ENCODE measurements around the gene SIRT6. TPM values are rescaled to one million over a fixed set of nuclear protein-coding genes. Genes with fewer than 3 reads are reported as not detected.

SIRT6 gene
- total and polyA plus RNA-seq, 9 of the 15 experiments (the other 6 are each of a cell fraction or from before 2014, with no cell fraction given): 1.4 to 41.1 (median 10.2) TPM

DNA sequence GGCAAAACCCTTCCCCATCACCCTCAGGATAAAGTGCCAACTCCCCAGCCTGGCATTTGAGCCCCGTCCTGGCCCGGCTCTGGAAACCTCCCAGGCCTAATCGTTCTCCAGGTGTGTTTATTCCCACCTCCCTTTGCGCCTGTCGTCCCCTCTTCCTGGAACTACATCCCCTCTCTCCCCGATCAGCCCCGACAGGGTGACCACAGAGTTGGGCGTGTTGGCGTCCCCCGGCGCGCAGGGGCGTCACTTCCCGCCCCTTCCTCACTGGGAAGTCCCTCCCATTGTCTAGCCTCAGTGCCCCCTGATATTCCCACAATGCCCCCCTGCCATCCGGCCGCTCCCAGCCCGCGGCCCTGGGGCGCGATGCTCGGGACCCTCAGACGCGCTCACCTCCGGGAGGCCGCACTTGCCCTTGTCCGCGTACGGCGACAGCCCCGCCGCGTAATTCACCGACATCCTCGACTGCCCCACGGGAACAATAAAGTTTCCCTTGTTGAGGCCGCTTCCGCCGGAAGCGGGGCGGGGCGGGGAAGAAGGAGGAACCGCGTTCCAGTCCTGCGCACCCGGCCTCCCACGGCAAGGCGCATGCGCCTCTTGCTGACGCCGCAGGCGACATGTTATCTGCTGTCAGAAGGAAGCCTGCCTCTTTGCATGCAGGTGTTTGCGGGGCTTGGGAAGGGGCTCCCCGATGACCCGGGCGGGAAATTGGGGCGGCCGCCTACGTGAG, at the start of gene SIRT6, which contains the start of gene ANKRD24 (continued):
- TF ChIP-seq ZNF12 (CRISPR knock-in tag; IDR thresholded peaks at IDR 0.05) (no peak), CEBPG (CRISPR knock-in tag; IDR thresholded peaks at IDR 0.05) (no peak), CEBPG (tag; conservative IDR thresholded peaks at IDR 0.05 in 1 of 2, IDR thresholded peaks at IDR 0.05 in 1 of 2) (no peak), EWSR1 (IDR thresholded peaks at IDR 0.05; ENCODE audit: borderline replicate concordance, low read depth, partially characterized antibody) (no peak), EP300 (IDR thresholded peaks at IDR 0.05; ENCODE audit: low read length) (peak; percentile 68), KLF10 (CRISPR knock-in tag; IDR thresholded peaks at IDR 0.05) (no peak), TGIF2 (CRISPR knock-in tag; IDR thresholded peaks at IDR 0.05) (no peak), ZFPM2 (CRISPR knock-in tag; IDR thresholded peaks at IDR 0.05) (no peak), TEAD1 (CRISPR knock-in tag; IDR thresholded peaks at IDR 0.05) (no peak), SMAD1 (IDR thresholded peaks at IDR 0.05; ENCODE audit: low read depth, low read length, partially characterized antibody) (peak; percentile 53), RBM22 (IDR thresholded peaks at IDR 0.05; ENCODE audit: low read depth, low read length, poor library complexity, severe bottlenecking) (no peak)
- TF ChIP-seq, protein P1, sequence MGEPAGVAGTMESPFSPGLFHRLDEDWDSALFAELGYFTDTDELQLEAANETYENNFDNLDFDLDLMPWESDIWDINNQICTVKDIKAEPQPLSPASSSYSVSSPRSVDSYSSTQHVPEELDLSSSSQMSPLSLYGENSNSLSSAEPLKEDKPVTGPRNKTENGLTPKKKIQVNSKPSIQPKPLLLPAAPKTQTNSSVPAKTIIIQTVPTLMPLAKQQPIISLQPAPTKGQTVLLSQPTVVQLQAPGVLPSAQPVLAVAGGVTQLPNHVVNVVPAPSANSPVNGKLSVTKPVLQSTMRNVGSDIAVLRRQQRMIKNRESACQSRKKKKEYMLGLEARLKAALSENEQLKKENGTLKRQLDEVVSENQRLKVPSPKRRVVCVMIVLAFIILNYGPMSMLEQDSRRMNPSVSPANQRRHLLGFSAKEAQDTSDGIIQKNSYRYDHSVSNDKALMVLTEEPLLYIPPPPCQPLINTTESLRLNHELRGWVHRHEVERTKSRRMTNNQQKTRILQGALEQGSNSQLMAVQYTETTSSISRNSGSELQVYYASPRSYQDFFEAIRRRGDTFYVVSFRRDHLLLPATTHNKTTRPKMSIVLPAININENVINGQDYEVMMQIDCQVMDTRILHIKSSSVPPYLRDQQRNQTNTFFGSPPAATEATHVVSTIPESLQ (CRISPR knock-in tag; IDR thresholded peaks at IDR 0.05): no peak
- TF ChIP-seq, protein P2, sequence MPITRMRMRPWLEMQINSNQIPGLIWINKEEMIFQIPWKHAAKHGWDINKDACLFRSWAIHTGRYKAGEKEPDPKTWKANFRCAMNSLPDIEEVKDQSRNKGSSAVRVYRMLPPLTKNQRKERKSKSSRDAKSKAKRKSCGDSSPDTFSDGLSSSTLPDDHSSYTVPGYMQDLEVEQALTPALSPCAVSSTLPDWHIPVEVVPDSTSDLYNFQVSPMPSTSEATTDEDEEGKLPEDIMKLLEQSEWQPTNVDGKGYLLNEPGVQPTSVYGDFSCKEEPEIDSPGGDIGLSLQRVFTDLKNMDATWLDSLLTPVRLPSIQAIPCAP (CRISPR knock-in tag; IDR thresholded peaks at IDR 0.05; ENCODE audit: borderline replicate concordance): no peak
- TF ChIP-seq, protein P3, sequence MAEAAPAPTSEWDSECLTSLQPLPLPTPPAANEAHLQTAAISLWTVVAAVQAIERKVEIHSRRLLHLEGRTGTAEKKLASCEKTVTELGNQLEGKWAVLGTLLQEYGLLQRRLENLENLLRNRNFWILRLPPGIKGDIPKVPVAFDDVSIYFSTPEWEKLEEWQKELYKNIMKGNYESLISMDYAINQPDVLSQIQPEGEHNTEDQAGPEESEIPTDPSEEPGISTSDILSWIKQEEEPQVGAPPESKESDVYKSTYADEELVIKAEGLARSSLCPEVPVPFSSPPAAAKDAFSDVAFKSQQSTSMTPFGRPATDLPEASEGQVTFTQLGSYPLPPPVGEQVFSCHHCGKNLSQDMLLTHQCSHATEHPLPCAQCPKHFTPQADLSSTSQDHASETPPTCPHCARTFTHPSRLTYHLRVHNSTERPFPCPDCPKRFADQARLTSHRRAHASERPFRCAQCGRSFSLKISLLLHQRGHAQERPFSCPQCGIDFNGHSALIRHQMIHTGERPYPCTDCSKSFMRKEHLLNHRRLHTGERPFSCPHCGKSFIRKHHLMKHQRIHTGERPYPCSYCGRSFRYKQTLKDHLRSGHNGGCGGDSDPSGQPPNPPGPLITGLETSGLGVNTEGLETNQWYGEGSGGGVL (CRISPR knock-in tag; IDR thresholded peaks at IDR 0.05): no peak
- TF ChIP-seq, protein P4, sequence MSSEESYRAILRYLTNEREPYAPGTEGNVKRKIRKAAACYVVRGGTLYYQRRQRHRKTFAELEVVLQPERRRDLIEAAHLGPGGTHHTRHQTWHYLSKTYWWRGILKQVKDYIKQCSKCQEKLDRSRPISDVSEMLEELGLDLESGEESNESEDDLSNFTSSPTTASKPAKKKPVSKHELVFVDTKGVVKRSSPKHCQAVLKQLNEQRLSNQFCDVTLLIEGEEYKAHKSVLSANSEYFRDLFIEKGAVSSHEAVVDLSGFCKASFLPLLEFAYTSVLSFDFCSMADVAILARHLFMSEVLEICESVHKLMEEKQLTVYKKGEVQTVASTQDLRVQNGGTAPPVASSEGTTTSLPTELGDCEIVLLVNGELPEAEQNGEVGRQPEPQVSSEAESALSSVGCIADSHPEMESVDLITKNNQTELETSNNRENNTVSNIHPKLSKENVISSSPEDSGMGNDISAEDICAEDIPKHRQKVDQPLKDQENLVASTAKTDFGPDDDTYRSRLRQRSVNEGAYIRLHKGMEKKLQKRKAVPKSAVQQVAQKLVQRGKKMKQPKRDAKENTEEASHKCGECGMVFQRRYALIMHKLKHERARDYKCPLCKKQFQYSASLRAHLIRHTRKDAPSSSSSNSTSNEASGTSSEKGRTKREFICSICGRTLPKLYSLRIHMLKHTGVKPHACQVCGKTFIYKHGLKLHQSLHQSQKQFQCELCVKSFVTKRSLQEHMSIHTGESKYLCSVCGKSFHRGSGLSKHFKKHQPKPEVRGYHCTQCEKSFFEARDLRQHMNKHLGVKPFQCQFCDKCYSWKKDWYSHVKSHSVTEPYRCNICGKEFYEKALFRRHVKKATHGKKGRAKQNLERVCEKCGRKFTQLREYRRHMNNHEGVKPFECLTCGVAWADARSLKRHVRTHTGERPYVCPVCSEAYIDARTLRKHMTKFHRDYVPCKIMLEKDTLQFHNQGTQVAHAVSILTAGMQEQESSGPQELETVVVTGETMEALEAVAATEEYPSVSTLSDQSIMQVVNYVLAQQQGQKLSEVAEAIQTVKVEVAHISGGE (CRISPR knock-in tag; IDR thresholded peaks at IDR 0.05): peak in 2 of 3 experiments; percentile 54 to 87; a peak in 3 of 6 replicates
- TF ChIP-seq, protein P5, sequence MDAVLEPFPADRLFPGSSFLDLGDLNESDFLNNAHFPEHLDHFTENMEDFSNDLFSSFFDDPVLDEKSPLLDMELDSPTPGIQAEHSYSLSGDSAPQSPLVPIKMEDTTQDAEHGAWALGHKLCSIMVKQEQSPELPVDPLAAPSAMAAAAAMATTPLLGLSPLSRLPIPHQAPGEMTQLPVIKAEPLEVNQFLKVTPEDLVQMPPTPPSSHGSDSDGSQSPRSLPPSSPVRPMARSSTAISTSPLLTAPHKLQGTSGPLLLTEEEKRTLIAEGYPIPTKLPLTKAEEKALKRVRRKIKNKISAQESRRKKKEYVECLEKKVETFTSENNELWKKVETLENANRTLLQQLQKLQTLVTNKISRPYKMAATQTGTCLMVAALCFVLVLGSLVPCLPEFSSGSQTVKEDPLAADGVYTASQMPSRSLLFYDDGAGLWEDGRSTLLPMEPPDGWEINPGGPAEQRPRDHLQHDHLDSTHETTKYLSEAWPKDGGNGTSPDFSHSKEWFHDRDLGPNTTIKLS (IDR thresholded peaks at IDR 0.05; ENCODE audit: borderline replicate concordance, low read depth): peak; percentile 65

Measured in K562 (cell line).